DOHH2 (cell line): Measurements from ENCODE around the gene KCNQ1.

Source experiments
- H3F3A ChIP-seq: fragments of 200-600 bp; sonication (generic), shearing (Covaris generic); 2 replicates; pipeline ENCODE4 v1.6.0; 2016; ENCODE audit warnings: antibody characterized with exemption, mild to moderate bottlenecking; ENCODE audit not compliant: control insufficient read depth, insufficient read depth
- H3K27ac ChIP-seq: fragments of 200-600 bp; sonication (generic); 2 replicates; pipeline ENCODE4 v1.5.1; 2014; ENCODE audit warnings: low read depth, mild to moderate bottlenecking, low read length, moderate library complexity
- H3K27me3 ChIP-seq: fragments of 200-600 bp; sonication (generic); 2 replicates; pipeline ENCODE4 v1.6.1; 2014; ENCODE audit warnings: mild to moderate bottlenecking, low read length, mixed read lengths; ENCODE audit not compliant: control insufficient read depth
- H3K36me3 ChIP-seq: fragments of 200-600 bp; sonication (generic); 2 replicates; pipeline ENCODE4 v1.6.1; 2014; ENCODE audit warnings: mild to moderate bottlenecking, low read length, moderate library complexity, mixed read lengths; ENCODE audit not compliant: control insufficient read depth
- H3K4me1 ChIP-seq: fragments of 200-600 bp; sonication (generic); 2 replicates; pipeline ENCODE4 v1.6.1; 2014; ENCODE audit warnings: mild to moderate bottlenecking, low read length, mixed read lengths; ENCODE audit not compliant: control insufficient read depth
- H3K4me2 ChIP-seq: fragments of 200-600 bp; sonication (generic); 2 replicates; pipeline ENCODE4 v1.6.0; 2014; ENCODE audit warnings: mild to moderate bottlenecking, low read length, moderate library complexity
- H3K4me3 ChIP-seq: fragments of 200-600 bp; sonication (generic); 2 replicates; pipeline ENCODE4 v1.5.1; 2014; ENCODE audit warnings: mild to moderate bottlenecking, low read length, mixed read lengths
- H3K79me2 ChIP-seq: fragments of 200-600 bp; sonication (generic); 2 replicates; pipeline ENCODE4 v1.6.1; 2014; ENCODE audit warnings: mild to moderate bottlenecking, low read length, mixed read lengths; ENCODE audit not compliant: control insufficient read depth
- H3K9me2 ChIP-seq: fragments of 200-600 bp; sonication (generic); replicated peaks from 2 replicates; pipeline ENCODE4 v1.6.1; 2014; ENCODE audit warnings: mild to moderate bottlenecking, low read length, mixed read lengths; ENCODE audit not compliant: control insufficient read depth
- H3K9me3 ChIP-seq: fragments of 200-600 bp; sonication (generic); 2 replicates; pipeline ENCODE4 v1.6.1; 2014; ENCODE audit warnings: antibody characterized with exemption, low read length, mixed read lengths; ENCODE audit not compliant: control insufficient read depth, insufficient read depth
- H4K20me1 ChIP-seq: fragments of 200-600 bp; sonication (generic); 2 replicates; pipeline ENCODE4 v1.6.0; 2014; ENCODE audit warnings: low read depth, mild to moderate bottlenecking, antibody characterized with exemption, low read length, moderate library complexity; ENCODE audit not compliant: control insufficient read depth, insufficient read depth
- CTCF ChIP-seq: fragments of 200-600 bp; sonication (generic); IDR thresholded peaks from one replicate; pipeline ENCODE4 v1.5.1; 2014; ENCODE audit warnings: antibody characterized with exemption, mild to moderate bottlenecking, low read depth, low read length; ENCODE audit not compliant: poor library complexity, severe bottlenecking
- EZH2phosphoT487 ChIP-seq: fragments of 200-600 bp; sonication (generic); IDR thresholded peaks from 2 replicates; pipeline ENCODE4 v1.6.1; 2017; ENCODE audit warnings: borderline replicate concordance, mild to moderate bottlenecking, antibody characterized with exemption, low read length, moderate library complexity, mixed read lengths

Gene KCNQ1

GRCh38 chr11:2408671-2409070 is 36.1 kb upstream of the KCNQ1 start:
- H3K4me1 ChIP-seq: no peaks in the 10 kb centered on the region
- H3K27me3 ChIP-seq: no peaks in the 10 kb centered on the region
- no peak overlapping the region for H3K27ac ChIP-seq
- peaks cover 5% of the 10 kb centered on the region; the same call in 1 of the 2 replicates for H3K36me3 ChIP-seq
- no peak for TF ChIP-seq CTCF
- no peak for TF ChIP-seq EZH2phosphoT487
- no peaks in the 10 kb centered on the region for H3F3A ChIP-seq
- H3K4me3 ChIP-seq: no peak overlapping the region
- H3K79me2 ChIP-seq: no peaks in the 10 kb centered on the region
- H3K9me2 ChIP-seq: no peaks in the 10 kb centered on the region
- H3K9me3 ChIP-seq: no peaks in the 10 kb centered on the region
- H3K4me2 ChIP-seq: no peak overlapping the region
- H4K20me1 ChIP-seq: no peaks in the 10 kb centered on the region

- Histone ChIP-seq H3K4me3 (no peak overlapping the region), H3F3A (no peaks in the 10 kb centered on the region), H3K27me3 (no peaks in the 10 kb centered on the region), H3K9me3 (no peaks in the 10 kb centered on the region), H3K36me3 (peaks cover under 1% of the 10 kb centered on the region; the same call in 1 of the 2 replicates), H4K20me1 (no peaks in the 10 kb centered on the region), H3K4me2 (no peak overlapping the region), H3K4me1 (no peaks in the 10 kb centered on the region), H3K27ac (no peak overlapping the region), H3K79me2 (no peaks in the 10 kb centered on the region), H3K9me2 (no peaks in the 10 kb centered on the region)
- no peak for TF ChIP-seq CTCF
- no peak for TF ChIP-seq EZH2phosphoT487
Measured at GRCh38 chr11:2409126-2409525, 35.7 kb upstream of the KCNQ1 start.

- no peak overlapping the region for H3K4me3 ChIP-seq
- no peaks in the 10 kb centered on the region for H3K4me1 ChIP-seq
- no peaks in the 10 kb centered on the region for H3F3A ChIP-seq
- no peak overlapping the region for H3K4me2 ChIP-seq
- no peaks in the 10 kb centered on the region for H3K27me3 ChIP-seq
- no peaks in the 10 kb centered on the region for H4K20me1 ChIP-seq
- H3K36me3 ChIP-seq: no peaks in the 10 kb centered on the region
- H3K9me3 ChIP-seq: no peaks in the 10 kb centered on the region
- no peaks in the 10 kb centered on the region for H3K9me2 ChIP-seq
- TF ChIP-seq EZH2phosphoT487 (no peak), CTCF (no peak)
- H3K27ac ChIP-seq: no peak overlapping the region
- H3K79me2 ChIP-seq: no peaks in the 10 kb centered on the region
Measured at GRCh38 chr11:2409611-2410468, 35.0 kb upstream of the KCNQ1 start.
